ENCODE measurements around the gene EHD1.

EHD1 gene

GRCh38 chr11:64845129-64845775 is 33.2 kb downstream of the EHD1 start:
- peak overlapping the region; percentile 72 for H3K4me3 ChIP-seq (ENCODE audit: low read depth, low read length)

- H3K4me3 ChIP-seq (ENCODE audit: low read depth, low read length), result peak within 1 kb of the TSS; percentile 72
Observed at GRCh38 chr11:64844330-64845128, 33.9 kb downstream of the EHD1 start, which contains the start of gene CDC42BPG. Gene CDC42BPG, minus strand, starts transcription at chr11:64844653. Its CDS starts 84 bp downstream, at chr11:64844569.

GRCh38 chr11:64843686-64844329 is 34.6 kb downstream of the EHD1 start:
- H3K4me3 ChIP-seq (ENCODE audit: low read depth, low read length), result peak overlapping the region; percentile 56

GRCh38 chr11:64842851-64843685 is 35.4 kb downstream of the EHD1 start:
- no peak overlapping the region for H3K4me3 ChIP-seq (ENCODE audit: low read depth, low read length)

- no peak overlapping the region for H3K4me3 ChIP-seq (ENCODE audit: low read depth, low read length)
Observed at GRCh38 chr11:64842366-64842759, 36.1 kb downstream of the EHD1 start.

- H3K4me3 ChIP-seq (ENCODE audit: low read depth, low read length), result no peak overlapping the region
Observed at GRCh38 chr11:64841592-64842365, 36.6 kb downstream of the EHD1 start.

GRCh38 chr11:64839887-64840782 is 38.3 kb downstream of the EHD1 start:
- no peak overlapping the region for H3K4me3 ChIP-seq (ENCODE audit: low read depth, low read length)

GRCh38 chr11:64839335-64839734 is 39.1 kb downstream of the EHD1 start:
- H3K4me3 ChIP-seq (ENCODE audit: low read depth, low read length), result no peak overlapping the region

GRCh38 chr11:64838600-64839334 is 39.7 kb downstream of the EHD1 start:
- no peak overlapping the region for H3K4me3 ChIP-seq (ENCODE audit: low read depth, low read length)

GRCh38 chr11:64837887-64838351 is 40.5 kb downstream of the EHD1 start:
- no peak overlapping the region for H3K4me3 ChIP-seq (ENCODE audit: low read depth, low read length)

- no peak overlapping the region for H3K4me3 ChIP-seq (ENCODE audit: low read depth, low read length)
Observed at GRCh38 chr11:64836448-64837072, 41.9 kb downstream of the EHD1 start.

- H3K4me3 ChIP-seq (ENCODE audit: low read depth, low read length), result no peak overlapping the region
Observed at GRCh38 chr11:64835616-64836447, 42.6 kb downstream of the EHD1 start.

- H3K4me3 ChIP-seq (ENCODE audit: low read depth, low read length), result no peak overlapping the region
Observed at GRCh38 chr11:64834723-64835615, 43.5 kb downstream of the EHD1 start.

- H3K4me3 ChIP-seq (ENCODE audit: low read depth, low read length), result no peak overlapping the region
Observed at GRCh38 chr11:64834031-64834722, 44.2 kb downstream of the EHD1 start.

- H3K4me3 ChIP-seq (ENCODE audit: low read depth, low read length), result no peak overlapping the region
Observed at GRCh38 chr11:64833509-64833908, 44.9 kb downstream of the EHD1 start.

- no peak overlapping the region for H3K4me3 ChIP-seq (ENCODE audit: low read depth, low read length)
Observed at GRCh38 chr11:64833198-64833502, 45.3 kb downstream of the EHD1 start.

Data from iPS-11a (cell line).